ENCODE data around the gene RHEBL1. TPM values are rescaled to one million over a fixed set of nuclear protein-coding genes. Genes with fewer than 3 reads are reported as not detected.
A peak's percentile ranks its signal among the peaks of the same experiment; 100 is the strongest.
"Not testable (repeated sequence)": the region's sequence is repeated elsewhere in the genome, so short reads cannot be mapped to it uniquely, and the experiment has no call there.

RHEBL1 gene
- total RNA-seq, 6 donors from 2014 or later, result 0.97 to 1.4 (median 1.2) TPM; not detected in 2

DNA sequence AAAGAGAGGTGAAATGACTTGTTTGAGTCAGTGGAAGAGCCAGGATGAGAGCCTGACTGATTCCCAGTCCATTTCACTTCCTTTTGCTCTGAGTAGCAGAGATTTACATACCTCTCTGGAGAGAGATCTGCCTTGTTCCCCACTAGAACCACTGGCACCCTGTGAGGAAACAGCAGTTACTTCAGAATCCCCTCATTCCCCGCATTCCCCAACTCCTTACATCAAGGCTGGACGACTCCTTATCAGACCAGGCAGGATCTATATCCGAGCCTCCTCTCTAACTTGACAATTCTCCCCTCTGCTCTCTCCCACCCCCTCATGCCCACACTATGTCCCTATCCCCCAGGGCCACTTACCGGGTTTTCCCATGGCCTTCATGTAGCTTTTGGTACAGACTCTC lies 3.7 kb downstream of the RHEBL1 start:
- DNase-seq, result no peak
- Histone ChIP-seq H3K9me3 (no peaks in the 10 kb centered on the region), H3K36me3 (no peaks in the 10 kb centered on the region), H3K27ac (no peak overlapping the region), H3K4me3 (no peak overlapping the region), H3K27me3 (no peaks in the 10 kb centered on the region), H3K4me1 (peaks cover 13 to 27% (median 18%) of the 10 kb centered on the region in 4 donors)
- TF ChIP-seq, protein P1, sequence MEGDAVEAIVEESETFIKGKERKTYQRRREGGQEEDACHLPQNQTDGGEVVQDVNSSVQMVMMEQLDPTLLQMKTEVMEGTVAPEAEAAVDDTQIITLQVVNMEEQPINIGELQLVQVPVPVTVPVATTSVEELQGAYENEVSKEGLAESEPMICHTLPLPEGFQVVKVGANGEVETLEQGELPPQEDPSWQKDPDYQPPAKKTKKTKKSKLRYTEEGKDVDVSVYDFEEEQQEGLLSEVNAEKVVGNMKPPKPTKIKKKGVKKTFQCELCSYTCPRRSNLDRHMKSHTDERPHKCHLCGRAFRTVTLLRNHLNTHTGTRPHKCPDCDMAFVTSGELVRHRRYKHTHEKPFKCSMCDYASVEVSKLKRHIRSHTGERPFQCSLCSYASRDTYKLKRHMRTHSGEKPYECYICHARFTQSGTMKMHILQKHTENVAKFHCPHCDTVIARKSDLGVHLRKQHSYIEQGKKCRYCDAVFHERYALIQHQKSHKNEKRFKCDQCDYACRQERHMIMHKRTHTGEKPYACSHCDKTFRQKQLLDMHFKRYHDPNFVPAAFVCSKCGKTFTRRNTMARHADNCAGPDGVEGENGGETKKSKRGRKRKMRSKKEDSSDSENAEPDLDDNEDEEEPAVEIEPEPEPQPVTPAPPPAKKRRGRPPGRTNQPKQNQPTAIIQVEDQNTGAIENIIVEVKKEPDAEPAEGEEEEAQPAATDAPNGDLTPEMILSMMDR (IDR thresholded peaks at IDR 0.05), result no peak
- TF ChIP-seq POLR2AphosphoS5 (IDR thresholded peaks at IDR 0.05) (no peak), EP300 (IDR thresholded peaks at IDR 0.05) (no peak), POLR2A (IDR thresholded peaks at IDR 0.05) (no peak)
- WGBS, 2 donors, result 75 to 82% methylated on average over 4 of the region's 4 CpGs
- no peak for ATAC-seq (ENCODE audit: low FRiP score in 2 of 2)

- TF ChIP-seq POLR2A (IDR thresholded peaks at IDR 0.05) (no peak), POLR2AphosphoS5 (IDR thresholded peaks at IDR 0.05) (no peak), EP300 (IDR thresholded peaks at IDR 0.05) (no peak)
- TF ChIP-seq, protein P1 (IDR thresholded peaks at IDR 0.05), result no peak
- 92 to 96% methylated on average over 4 to 5 of the region's 5 CpGs for WGBS, 2 donors
Observed at GRCh38 chr12:49064767-49065152, 5.0 kb downstream of the RHEBL1 start.

DNA sequence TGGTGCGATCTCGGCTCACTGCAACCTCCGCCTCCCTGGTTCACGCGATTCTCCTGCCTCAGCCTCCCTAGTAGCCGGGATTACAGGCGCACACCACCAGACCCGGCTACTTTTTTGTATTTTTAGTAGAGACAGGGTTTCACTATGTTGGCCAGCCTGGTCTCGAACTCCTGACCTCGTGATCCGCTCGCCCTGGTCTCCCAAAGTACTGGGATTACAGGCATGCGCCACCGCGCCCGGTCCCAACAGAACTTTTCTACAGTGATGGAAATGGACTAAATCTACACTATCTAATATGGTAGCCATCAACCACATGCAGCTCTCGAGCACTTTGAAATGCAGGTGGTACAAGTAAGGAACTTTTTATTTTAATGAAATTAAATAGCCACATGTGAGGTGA lies 7.9 kb downstream of the RHEBL1 start:
- not testable (repeated sequence) for H3K27ac ChIP-seq; ATAC-seq (ENCODE audit: low FRiP score in 2 of 2); H3K36me3 ChIP-seq; H3K9me3 ChIP-seq; H3K27me3 ChIP-seq; H3K4me3 ChIP-seq
- 91 to 93% methylated on average over 17 of the region's 17 CpGs for WGBS, 2 donors
- peak in 1 of 2 donors; percentile 35 for DNase-seq
- H3K4me1 ChIP-seq, result peaks cover 16 to 34% (median 25%) of the 10 kb centered on the region in 4 donors

More at GRCh38 chr12:49064767-49065152, 5.0 kb downstream of the RHEBL1 start:
- no peaks in the 10 kb centered on the region for H3K27me3 ChIP-seq
- ATAC-seq (ENCODE audit: low FRiP score in 2 of 2) (no peak), DNase-seq (no peak)
- no peaks in the 10 kb centered on the region for H3K9me3 ChIP-seq
- H3K36me3 ChIP-seq, result no peaks in the 10 kb centered on the region
- peaks cover 12 to 20% (median 14%) of the 10 kb centered on the region in 4 donors for H3K4me1 ChIP-seq
- H3K27ac ChIP-seq, result no peak overlapping the region
- H3K4me3 ChIP-seq, result no peak overlapping the region

DNA sequence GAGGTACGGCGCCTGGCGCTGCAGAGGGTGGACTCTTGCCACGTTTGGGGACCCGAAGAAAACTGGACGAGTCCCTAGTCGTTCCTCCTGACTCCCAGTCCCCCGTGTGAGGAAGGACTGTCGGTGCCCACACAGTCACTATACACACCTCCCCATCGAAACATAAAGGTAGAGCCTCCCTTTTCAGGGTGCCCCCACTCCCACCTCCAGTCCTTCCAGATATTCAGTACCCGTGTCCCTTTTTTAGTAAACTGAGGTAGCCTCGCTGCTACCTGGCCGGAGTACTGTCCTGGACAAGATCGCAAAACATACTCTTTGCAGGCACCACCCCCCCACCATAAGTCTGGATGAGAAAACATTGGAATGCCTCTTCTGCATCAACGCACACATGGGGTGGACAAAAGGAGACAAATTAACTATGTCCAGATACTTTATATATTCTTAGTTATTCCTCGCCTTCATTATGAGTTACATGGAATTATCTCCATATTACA lies 8.6 kb downstream of the RHEBL1 start:
- H3K9me3 ChIP-seq, result no peaks in the 10 kb centered on the region
- H3K27me3 ChIP-seq, result no peaks in the 10 kb centered on the region
- DNase-seq (no peak), ATAC-seq (ENCODE audit: low FRiP score in 2 of 2) (no peak)
- H3K27ac ChIP-seq, result peak overlapping the region; percentile 95 to 100 (median 98)
- TF ChIP-seq, protein P1 (IDR thresholded peaks at IDR 0.05), result no peak
- TF ChIP-seq POLR2A (IDR thresholded peaks at IDR 0.05), result no peak
- TF ChIP-seq EP300 (IDR thresholded peaks at IDR 0.05), result no peak
- TF ChIP-seq POLR2AphosphoS5 (IDR thresholded peaks at IDR 0.05), result no peak
- peak overlapping the region; percentile 64 to 98 (median 92) for H3K4me3 ChIP-seq
- H3K36me3 ChIP-seq, result no peaks in the 10 kb centered on the region
- H3K4me1 ChIP-seq, result peaks cover 23 to 41% (median 32%) of the 10 kb centered on the region in 4 donors
- WGBS, 2 donors, result 8 to 12% methylated on average over 14 to 16 of the region's 16 CpGs

DNA sequence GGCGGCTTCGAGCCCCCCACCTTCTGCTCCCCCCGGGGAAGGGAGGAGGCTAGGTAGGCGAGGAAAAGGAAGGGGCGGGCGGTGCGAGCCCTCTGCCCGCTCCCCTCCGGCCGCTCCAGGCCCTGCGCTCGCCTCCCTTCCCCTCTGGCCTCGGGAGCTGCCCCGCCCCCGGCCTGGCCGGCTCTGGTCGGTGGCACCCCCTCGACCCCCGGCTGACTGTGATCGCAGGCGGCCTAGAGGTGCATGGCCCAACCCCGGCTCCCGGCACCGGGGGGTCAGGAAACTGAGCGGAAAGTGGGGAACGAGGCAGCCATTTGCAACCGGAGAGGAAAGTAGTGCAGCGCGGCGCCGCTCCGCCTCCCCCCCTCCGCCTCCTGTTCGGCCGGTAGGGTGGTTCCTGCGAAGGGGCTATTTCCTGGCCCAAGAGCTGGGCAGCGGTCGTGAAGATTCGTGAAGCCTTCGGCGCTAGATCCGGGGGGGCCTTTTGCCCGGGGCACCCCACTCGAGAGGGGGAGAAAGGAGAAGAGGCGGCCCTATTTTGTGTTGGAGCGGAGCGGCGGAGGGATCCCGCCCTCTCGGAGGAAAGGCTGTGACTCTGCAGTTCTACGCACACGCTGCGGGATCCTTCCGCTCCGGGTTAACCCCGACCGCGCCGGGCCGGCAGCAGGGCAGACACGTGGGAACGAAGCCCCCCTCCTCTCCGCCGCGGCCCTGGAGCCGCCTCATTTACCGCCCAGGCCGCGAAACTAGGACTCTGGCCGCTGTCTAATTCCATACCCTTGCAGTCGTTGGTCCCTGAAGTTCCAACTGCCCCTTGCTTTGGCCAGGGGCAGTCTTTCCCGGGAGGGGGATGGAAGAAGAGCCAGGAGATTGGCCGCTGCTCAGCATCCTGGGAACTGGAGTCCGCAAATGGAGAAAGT lies 9.3 kb downstream of the RHEBL1 start, which contains the start of gene KMT2D:
TSS of gene KMT2D (minus strand) at position 558 of the 920 bp plus-strand sequence. CDS start 5,470 bp downstream, outside the sequence.
- DNase-seq (peak; percentile 88 to 96), ATAC-seq (ENCODE audit: low FRiP score in 2 of 2) (peak; percentile 94 to 95)
- peak in 1 of 4 donors; percentile 59 for TF ChIP-seq EP300 (IDR thresholded peaks at IDR 0.05)
- peak in 3 of 4 donors; percentile 64 to 72 (median 70) for TF ChIP-seq POLR2A (IDR thresholded peaks at IDR 0.05)
- peak; percentile 79 to 91 for TF ChIP-seq POLR2AphosphoS5 (IDR thresholded peaks at IDR 0.05)
- TF ChIP-seq, protein P1 (IDR thresholded peaks at IDR 0.05), result peak; percentile 20 to 80 (median 50)
- Histone ChIP-seq H3K4me3 (peak within 1 kb of the TSS; percentile 64 to 98 (median 92)), H3K9me3 (no peaks in the 10 kb centered on the region), H3K27me3 (no peaks in the 10 kb centered on the region), H3K4me1 (peaks cover 30 to 48% (median 39%) of the 10 kb centered on the region in 4 donors), H3K27ac (peak within 1 kb of the TSS; percentile 95 to 100 (median 98)), H3K36me3 (no peaks in the 10 kb centered on the region)
- WGBS, 2 donors, result 1 to 2% methylated on average over 10 to 43 of the region's 74 CpGs

All from upper lobe of left lung (tissue), 6 donors.